ENCODE results near the gene OR11A1.
"Not testable (repeated sequence)": the region's sequence is repeated elsewhere in the genome, so short reads cannot be mapped to it uniquely, and the experiment has no call there.

Gene OR11A1

GRCh38 chr6:29477923-29478450 is 21.1 kb upstream of the OR11A1 start:
- no peak for DNase-seq

GRCh38 chr6:29474996-29475395 is 18.1 kb upstream of the OR11A1 start:
- DNase-seq = no peak

DNA sequence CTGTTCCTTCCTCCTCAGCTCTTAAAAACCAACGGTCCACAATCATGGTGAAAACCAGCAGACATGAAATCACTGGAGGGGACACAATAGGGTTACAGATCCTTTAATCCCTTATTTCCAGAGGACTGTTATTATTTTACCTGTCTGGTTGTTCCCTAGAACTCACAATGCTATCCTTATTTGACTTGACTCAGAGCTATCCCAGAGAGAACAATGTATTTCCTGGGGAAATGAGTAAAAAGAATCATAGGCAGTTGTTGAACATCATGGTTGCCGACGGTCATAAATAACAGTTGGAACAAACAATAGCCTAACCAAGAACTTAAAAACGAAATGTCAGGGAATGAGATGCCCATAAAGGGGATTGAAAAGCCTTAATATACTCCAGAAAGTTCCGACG is 9.4 kb upstream of the OR11A1 start:
- DNase-seq = no peak

DNA sequence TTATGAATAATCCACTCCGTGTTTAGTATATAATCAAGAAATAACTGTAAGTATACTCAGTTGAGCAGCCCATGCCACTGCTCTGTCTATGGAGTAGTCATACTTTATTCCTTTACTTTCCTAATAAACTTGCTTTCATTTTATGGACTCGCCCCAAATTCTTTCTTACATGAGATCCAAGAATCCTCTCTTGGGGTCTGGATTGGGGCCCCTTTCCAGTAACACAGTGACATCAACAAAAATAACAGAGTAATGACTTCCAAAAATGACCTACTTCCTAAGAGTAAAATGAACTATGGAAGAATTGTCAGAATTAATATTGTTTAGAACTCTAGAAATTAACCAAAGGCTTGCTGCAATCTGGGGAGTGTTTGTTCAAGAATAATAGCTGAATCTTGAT is 8.9 kb upstream of the OR11A1 start:
- no peak for DNase-seq

DNA sequence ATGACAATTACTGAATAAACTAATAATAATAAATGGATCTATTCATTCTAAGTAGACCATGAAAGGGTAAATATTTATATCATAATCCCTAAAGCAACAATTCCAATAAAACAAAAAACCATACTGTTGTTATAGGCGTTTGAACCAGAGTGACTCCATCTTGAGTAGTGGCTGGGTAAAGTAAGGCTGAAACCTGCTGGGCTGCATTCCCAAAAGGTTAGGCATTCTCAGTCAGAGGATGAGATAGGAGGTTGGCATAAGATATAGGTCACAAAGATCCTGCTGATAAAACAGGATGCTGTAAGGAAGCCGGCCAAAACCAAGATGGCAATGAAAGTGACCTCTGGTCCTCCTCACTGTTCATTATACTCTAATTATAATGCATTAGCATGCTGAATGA is 8.4 kb upstream of the OR11A1 start:
- no peak for DNase-seq

DNA sequence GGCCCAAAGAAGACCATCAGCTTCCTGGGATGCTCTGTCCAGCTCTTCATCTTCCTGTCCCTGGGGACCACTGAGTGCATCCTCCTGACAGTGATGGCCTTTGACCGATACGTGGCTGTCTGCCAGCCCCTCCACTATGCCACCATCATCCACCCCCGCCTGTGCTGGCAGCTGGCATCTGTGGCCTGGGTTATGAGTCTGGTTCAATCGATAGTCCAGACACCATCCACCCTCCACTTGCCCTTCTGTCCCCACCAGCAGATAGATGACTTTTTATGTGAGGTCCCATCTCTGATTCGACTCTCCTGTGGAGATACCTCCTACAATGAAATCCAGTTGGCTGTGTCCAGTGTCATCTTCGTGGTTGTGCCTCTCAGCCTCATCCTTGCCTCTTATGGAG is 5.2 kb upstream of the OR11A1 start:
- no peak for DNase-seq

- no peak for DNase-seq
These were observed 4.3 kb upstream of the OR11A1 start for GRCh38 chr6:29461021-29461814.

DNA sequence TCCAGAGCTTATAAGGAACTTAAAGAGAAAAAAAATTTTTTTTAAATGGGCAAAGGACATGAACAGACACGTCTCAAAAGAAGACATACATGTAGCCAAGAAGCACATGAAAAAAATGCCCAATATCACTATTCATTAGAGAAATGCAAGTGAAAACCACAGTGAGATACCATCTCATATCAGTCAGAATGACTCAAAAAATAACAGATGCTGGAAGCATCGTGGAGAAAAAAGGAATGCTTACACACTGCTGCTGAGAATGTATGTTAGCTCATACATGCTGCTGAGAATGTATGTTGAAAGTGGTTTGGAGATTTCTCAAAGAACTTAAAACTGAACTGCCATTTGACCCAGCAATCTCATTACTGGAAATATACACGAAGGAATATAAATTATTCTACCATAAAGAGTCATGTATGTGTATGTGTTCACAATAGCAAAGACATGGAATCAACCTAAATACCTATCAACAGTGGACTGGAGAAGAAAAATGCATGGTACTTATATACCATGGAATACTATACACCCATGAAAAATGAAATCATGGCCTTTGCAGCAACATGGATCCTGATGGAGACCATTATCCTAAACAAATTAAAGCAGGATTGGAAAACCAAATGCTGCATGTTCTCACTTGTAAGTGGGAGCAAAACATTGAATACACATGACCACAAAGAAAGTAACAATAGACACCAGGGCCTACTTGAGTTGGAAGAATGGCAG is 5.2 kb downstream of the OR11A1 start:
- DNase-seq = no peak

GRCh38 chr6:29447670-29448069 is 9.2 kb downstream of the OR11A1 start:
- no peak for DNase-seq

DNA sequence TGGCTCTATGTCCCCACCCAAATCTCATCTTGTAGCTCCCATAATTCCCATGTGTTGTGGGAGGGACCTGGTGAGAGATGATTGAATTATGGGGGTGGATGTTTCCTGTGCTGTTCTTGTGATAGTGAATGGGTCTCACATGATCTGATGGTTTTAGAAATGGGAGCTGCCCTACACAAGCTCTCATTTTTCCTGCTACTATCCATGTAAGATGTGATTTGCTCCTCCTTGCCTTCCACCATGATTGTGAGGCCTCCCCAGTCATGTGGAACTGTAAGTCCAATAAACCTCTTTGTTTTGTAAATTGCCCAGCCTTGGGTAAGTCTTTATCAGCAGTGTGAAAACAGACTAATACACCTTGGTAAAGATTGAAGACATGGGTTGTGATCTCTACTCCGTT is 12.8 kb downstream of the OR11A1 start:
- DNase-seq = not testable (repeated sequence)

- no peak for DNase-seq
These were observed 14.2 kb downstream of the OR11A1 start for GRCh38 chr6:29442719-29443118.

- DNase-seq = no peak
These were observed 17.9 kb downstream of the OR11A1 start, which contains the start of gene OR10C1 for GRCh38 chr6:29439006-29439405. TSS of gene OR10C1 (plus strand) at chr6:29439306. CDS start at chr6:29440016, 710 bp downstream.

DNA sequence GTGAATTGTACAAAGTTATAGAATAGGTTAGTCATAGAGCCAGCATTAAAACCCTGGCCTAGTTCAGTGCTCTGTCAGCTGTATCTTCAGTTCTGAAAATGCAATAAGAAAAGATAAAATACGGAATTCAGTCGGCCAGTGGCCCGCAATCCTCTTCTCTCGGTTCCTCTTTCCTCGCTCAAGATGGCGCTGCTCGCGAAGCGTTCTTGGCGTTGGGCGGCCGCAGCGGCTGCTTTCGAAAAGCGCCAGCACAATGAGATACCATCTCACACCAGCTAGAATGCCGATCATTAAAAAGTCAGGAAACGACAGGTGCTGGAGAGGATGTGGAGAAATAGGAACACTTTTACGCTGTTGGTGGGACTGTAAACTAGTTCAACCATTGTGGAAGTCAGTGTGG is 20.1 kb downstream of the OR11A1 start:
- not testable (repeated sequence) for DNase-seq

GRCh38 chr6:29426654-29427053 is 30.2 kb downstream of the OR11A1 start:
- DNase-seq = no peak

GRCh38 chr6:29425075-29425474 is 31.8 kb downstream of the OR11A1 start:
- DNase-seq = no peak

DNA sequence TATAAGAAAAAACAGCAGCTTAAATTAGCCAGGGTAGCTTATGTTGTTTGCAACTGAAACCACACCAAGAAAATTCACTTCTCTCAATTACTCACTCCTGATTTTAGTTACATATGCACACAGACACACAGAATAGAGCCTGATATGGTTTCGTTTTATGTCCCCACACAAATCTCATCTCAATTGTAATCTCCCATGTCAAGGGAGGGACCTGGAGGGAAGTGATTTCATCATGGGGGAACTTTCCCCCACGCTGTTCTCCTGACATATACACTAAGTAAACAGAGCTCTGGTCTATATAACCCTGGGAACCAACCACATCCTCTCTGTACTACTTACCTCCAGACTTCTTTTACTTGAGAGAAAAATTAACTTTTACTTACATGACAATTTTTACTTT is 32.3 kb downstream of the OR11A1 start:
- DNase-seq = no peak

DNA sequence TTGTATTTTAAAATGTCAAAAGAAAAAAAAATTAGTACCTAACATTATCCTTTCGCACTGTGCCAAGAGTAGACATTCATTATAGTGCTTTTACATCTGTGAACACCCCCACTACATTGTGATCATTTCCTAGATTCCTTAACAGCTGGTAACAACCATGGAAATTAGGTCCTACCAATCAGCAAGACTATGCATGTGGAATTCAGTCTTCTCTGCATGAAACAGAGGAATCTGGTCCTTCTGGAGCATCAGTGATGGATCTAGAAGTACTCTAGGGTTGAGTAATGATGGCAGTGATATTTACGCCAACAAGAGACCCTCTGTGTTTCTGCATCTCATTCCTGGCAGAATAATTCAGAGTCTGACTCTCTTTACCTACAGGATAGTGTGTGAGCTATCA is 32.7 kb downstream of the OR11A1 start:
- DNase-seq = no peak

- no peak for DNase-seq
These were observed 37.4 kb downstream of the OR11A1 start for GRCh38 chr6:29419516-29419915.

DNA sequence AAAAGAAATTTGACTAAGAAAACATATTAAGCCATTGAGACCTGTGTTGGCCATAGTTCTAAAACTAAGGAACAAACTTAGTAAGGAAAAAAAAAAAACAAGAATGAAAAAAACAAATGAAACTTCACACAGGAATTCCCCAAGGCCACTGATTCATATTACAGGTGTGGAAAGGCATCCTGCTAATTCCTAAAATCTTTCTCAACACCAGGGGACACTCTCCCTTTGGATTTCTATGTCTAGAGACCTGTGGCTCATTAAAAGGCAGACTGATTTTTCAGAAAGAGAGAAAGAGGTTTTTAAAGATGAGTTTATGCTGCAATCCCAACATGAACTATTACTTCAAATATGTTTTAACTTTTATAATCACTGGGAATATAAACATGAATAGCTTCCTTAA is 42.3 kb downstream of the OR11A1 start, which contains the start of gene OR12D1:
OR12D1 (plus strand) TSS at position 341 of the 400 bp plus-strand sequence.
- no peak for DNase-seq

- no peak for DNase-seq
These were observed 53.1 kb downstream of the OR11A1 start for GRCh38 chr6:29403801-29404200.

DNA sequence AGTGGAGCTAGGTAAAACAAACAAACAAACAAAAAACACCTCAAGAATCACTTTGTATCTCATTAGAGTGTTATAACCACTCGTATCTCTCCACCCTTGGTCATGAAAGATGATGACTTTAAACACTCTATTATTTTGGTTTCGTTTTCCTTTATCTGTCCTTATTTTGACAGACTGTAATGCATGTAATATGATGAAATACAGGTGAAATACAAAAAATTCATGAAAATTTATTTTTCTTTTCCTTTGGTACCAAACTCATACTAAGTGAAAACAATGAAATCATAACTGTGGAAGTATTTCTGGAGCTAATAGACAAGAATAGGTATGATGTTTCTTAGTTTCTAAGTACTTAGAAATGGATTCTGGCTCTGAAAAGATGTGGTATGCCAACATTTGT is 57.3 kb downstream of the OR11A1 start:
- no peak for DNase-seq

DNA sequence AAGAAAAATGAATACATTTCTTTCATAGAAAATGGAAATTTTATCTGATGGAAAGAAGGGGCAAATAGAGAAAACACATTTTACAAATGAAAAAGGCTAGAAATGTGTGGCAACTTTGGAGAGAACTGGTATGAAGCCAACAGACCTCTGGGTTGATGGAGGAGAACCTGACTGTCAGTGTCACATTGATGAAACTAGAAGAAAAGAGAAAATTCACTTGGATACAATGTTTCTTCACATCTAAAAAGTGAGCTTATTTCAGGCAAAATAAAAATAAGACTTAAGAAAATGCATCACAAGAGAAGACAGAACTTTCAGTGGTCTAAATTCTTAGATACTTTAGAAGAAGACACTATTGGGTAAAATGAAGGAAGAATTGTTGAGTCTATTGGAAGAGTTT is 61.5 kb downstream of the OR11A1 start, which contains the start of gene OR12D2:
OR12D2 (plus strand) TSS at position 301 of the 400 bp plus-strand sequence. CDS start 1,069 bp downstream, outside the sequence.
- no peak for DNase-seq

- DNase-seq = no peak
These were observed 68.3 kb downstream of the OR11A1 start for GRCh38 chr6:29388533-29388932.

DNA sequence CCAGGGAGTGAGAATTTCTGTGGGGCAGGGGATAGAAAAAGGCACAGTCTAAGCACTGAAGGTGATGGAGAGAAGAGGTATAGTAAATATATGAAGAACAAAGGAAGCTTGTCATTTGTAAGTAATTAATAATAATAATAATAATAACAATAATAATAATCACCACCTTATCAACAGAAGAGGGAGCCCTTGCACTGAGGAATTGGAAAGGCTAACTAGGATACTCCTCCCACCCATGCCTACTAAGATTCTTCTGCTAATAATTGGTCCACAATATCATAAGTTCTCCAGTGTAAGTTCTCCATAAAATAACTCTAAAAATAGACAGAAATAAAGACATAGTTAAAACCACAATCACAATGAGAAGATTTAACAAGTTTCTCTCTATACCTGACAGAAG is 80.9 kb downstream of the OR11A1 start:
- DNase-seq = no peak
